ENCODE data around the gene TMEM156. TPM values are rescaled to one million over a fixed set of nuclear protein-coding genes. Genes with fewer than 3 reads are reported as not detected.

TMEM156 gene
- total RNA-seq, 1 donor from 2014 or later = not detected

DNA sequence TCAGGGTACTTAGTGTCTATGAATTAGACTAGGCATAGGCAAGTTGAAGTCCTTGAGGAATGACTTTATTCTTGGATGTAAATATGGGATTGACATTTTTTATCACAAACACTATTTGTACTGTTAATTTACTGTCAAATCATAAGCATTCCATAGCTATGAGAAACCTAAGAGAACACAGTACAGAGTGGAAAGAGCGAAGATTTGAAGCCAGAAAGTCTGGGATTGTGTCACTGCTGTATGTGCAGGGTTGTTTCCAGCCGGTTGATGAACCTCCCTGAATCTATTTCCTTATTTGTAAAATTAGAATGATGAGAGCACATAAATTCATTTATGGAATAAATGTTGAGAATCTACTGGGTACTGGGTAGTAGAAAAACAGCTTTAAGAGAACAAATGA lies 15.5 kb upstream of the TMEM156 start:
- H3K9me3 ChIP-seq = no peaks in the 10 kb centered on the region
- TF ChIP-seq CTCF (IDR thresholded peaks at IDR 0.05) = no peak
- no peak overlapping the region for H3K27ac ChIP-seq
- intact Hi-C loops (cut with DNase I) = loop anchor here (10.0 kb wide), 4 partner anchors 183 to 927 kb away; partner anchors contain the start of genes FAM114A1, KLF3, PDS5A and SMIM14
- no peak for DNase-seq (ENCODE audit: low spot score in 2 of 2)
- H3K4me1 ChIP-seq = no peaks in the 10 kb centered on the region
- no peaks in the 10 kb centered on the region for H3K36me3 ChIP-seq
- no peaks in the 10 kb centered on the region for H3K27me3 ChIP-seq
- H3K4me3 ChIP-seq = no peak overlapping the region

- intact Hi-C loops (cut with DNase I) = loop anchor here (10.0 kb wide), 4 partner anchors 181 to 929 kb away; partner anchors contain the start of genes FAM114A1, KLF3, PDS5A and SMIM14
- no peaks in the 10 kb centered on the region for H3K4me1 ChIP-seq
- H3K4me3 ChIP-seq = peak overlapping the region in 1 of 2 donors; percentile 85
- no peak for TF ChIP-seq CTCF (IDR thresholded peaks at IDR 0.05)
- no peak for DNase-seq (ENCODE audit: low spot score in 2 of 2)
- H3K27ac ChIP-seq = no peak overlapping the region
- no peaks in the 10 kb centered on the region for H3K9me3 ChIP-seq
- H3K27me3 ChIP-seq = no peaks in the 10 kb centered on the region
- no peaks in the 10 kb centered on the region for H3K36me3 ChIP-seq
These were observed 14.0 kb upstream of the TMEM156 start for GRCh38 chr4:39046249-39046648.

GRCh38 chr4:39045827-39046221 lies 13.6 kb upstream of the TMEM156 start:
- DNase-seq (ENCODE audit: low spot score in 2 of 2) = no peak
- intact Hi-C loops (cut with DNase I) = loop anchor here (2.0 to 10.0 kb wide), 5 partner anchors 181 to 929 kb away; partner anchors contain the start of genes FAM114A1, KLF3, PDS5A and RFC1
- Histone ChIP-seq H3K27ac (peak overlapping the region in 1 of 2 donors; percentile 87), H3K4me1 (no peaks in the 10 kb centered on the region), H3K36me3 (no peaks in the 10 kb centered on the region), H3K27me3 (no peaks in the 10 kb centered on the region), H3K4me3 (peak overlapping the region; percentile 85 to 93), H3K9me3 (no peaks in the 10 kb centered on the region)
- TF ChIP-seq CTCF (IDR thresholded peaks at IDR 0.05) = no peak

DNA sequence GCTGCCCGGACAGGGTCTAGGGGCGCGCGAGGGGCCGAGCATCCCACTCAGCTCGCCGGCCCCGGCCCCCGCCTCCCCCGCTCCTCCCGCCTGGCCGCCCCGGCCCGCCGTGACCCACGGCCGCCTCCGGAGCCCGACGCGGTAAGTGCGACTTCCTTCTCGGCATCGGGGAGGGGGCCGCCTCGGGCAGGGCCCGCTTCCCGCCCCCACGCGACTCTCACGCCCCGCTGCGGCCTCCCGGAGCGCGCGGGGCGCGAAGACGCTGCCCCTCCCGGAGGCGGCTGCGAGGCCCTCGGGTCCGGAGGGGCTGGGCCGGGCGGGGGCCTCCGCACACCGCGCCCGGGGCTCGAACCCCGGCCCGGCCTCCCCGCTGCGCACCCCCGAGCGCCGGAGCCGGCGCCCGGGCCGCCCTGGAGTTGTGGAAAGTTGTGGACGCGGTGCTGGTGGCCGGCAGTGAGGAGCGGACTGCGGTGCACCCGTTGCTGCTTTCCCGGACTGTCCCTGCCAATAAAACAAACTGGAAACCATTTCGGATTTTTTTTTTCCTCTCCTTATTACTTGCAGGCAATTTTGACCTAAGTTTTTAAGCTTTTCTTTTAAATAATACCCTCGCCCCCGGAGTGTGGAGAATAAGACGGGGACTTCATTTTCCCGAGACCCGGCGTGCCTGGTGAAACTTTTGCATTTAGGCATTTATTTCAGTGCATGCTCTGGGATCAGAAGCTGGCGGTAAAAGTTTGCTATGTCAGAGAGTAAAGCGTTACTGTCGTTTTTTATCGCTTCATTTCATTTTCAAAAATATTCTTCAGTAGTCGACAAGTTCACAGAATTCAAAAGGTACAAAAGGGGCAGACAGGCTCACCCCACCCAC lies 13.0 kb upstream of the TMEM156 start:
- intact Hi-C loops (cut with DNase I) = loop anchor here (1.0 to 10.0 kb wide), 7 partner anchors 98 to 930 kb away; partner anchors contain the start of genes FAM114A1, KLF3, PDS5A and RFC1
- Histone ChIP-seq H3K4me1 (no peaks in the 10 kb centered on the region), H3K27me3 (no peaks in the 10 kb centered on the region), H3K36me3 (no peaks in the 10 kb centered on the region), H3K27ac (peak overlapping the region; percentile 77 to 87), H3K4me3 (peak overlapping the region; percentile 85 to 93), H3K9me3 (no peaks in the 10 kb centered on the region)
- TF ChIP-seq CTCF (IDR thresholded peaks at IDR 0.05) = no peak
- DNase-seq (ENCODE audit: low spot score in 2 of 2) = peak in 1 of 2 donors; percentile 73

- no peaks in the 10 kb centered on the region for H3K27me3 ChIP-seq
- H3K9me3 ChIP-seq = no peaks in the 10 kb centered on the region
- H3K4me1 ChIP-seq = no peaks in the 10 kb centered on the region
- no peaks in the 10 kb centered on the region for H3K36me3 ChIP-seq
- peak overlapping the region; percentile 85 to 93 for H3K4me3 ChIP-seq
- intact Hi-C loops (cut with DNase I) = loop anchor here (1.0 to 10.0 kb wide), 7 partner anchors 97 to 930 kb away; partner anchors contain the start of genes FAM114A1, KLF3, PDS5A and RFC1
- H3K27ac ChIP-seq = peak overlapping the region; percentile 77 to 87
- DNase-seq (ENCODE audit: low spot score in 2 of 2) = peak; percentile 81 to 95
- TF ChIP-seq CTCF (IDR thresholded peaks at IDR 0.05) = no peak
These were observed 12.3 kb upstream of the TMEM156 start for GRCh38 chr4:39044364-39044955.

All from ascending aorta (tissue), 2 donors.